ENCODE measurements around the gene LDLRAD4.

LDLRAD4 gene

GRCh38 chr18:13353084-13353823 is 134.7 kb downstream of the LDLRAD4 start:
- H3K4me3 ChIP-seq (ENCODE audit: low read length): no peak overlapping the region
- DNase-seq (ENCODE audit: low read depth): no peak
- TF ChIP-seq CTCF (conservative IDR thresholded peaks at IDR 0.05; ENCODE audit: low read depth, low read length): no peak

GRCh38 chr18:13354402-13354801 is 135.8 kb downstream of the LDLRAD4 start:
- DNase-seq (ENCODE audit: low read depth): no peak
- no peak overlapping the region for H3K4me3 ChIP-seq (ENCODE audit: low read length)
- no peak for TF ChIP-seq CTCF (conservative IDR thresholded peaks at IDR 0.05; ENCODE audit: low read depth, low read length)

GRCh38 chr18:13356032-13356431 is 137.5 kb downstream of the LDLRAD4 start:
- H3K4me3 ChIP-seq (ENCODE audit: low read length): no peak overlapping the region
- DNase-seq (ENCODE audit: low read depth): no peak
- TF ChIP-seq CTCF (conservative IDR thresholded peaks at IDR 0.05; ENCODE audit: low read depth, low read length): no peak

DNA sequence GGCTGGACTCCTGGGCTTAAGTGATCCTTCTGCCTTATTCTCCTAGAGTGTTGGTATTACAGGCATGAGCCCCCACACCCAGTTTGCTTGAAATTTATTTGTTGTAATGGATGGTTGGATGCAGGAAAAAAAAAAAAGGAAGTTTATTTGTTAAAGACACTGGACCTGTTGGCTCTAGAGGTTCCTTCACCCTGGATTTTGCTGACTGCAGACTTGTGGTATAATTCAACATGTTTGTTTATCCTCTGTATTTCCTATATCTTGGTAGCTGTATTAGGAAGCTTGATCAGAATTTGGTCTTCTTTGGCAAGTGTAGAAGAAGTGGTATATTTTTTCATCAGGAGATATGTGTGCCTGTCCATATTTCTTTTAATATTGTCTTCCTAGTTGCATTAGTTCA is 138.7 kb downstream of the LDLRAD4 start:
- DNase-seq (ENCODE audit: low read depth): no peak
- H3K4me3 ChIP-seq (ENCODE audit: low read length): no peak overlapping the region
- TF ChIP-seq CTCF (conservative IDR thresholded peaks at IDR 0.05; ENCODE audit: low read depth, low read length): no peak

DNA sequence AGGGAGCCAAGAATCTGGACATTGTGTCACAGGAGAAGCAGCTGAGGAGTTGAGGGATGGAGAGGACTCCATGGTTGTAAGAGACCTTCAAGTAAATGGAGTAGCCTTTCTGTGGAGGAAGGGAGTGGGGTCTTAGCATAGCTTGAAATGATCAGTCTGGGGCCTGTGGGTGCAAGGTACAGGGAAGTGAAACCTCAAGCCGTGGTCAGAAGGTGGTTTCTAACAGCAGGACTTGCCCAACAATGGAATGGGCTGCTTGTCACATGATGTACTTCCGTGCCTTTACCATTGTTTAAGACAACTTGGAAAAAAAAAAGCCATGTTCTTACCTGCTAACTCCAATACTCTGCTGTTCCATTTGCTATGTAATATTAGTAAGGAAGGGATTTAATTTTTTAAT is 140.7 kb downstream of the LDLRAD4 start:
- TF ChIP-seq CTCF (conservative IDR thresholded peaks at IDR 0.05; ENCODE audit: low read depth, low read length): no peak
- no peak for DNase-seq (ENCODE audit: low read depth)
- no peak overlapping the region for H3K4me3 ChIP-seq (ENCODE audit: low read length)

GRCh38 chr18:13361431-13361830 is 142.9 kb downstream of the LDLRAD4 start:
- no peak for TF ChIP-seq CTCF (conservative IDR thresholded peaks at IDR 0.05; ENCODE audit: low read depth, low read length)
- no peak overlapping the region for H3K4me3 ChIP-seq (ENCODE audit: low read length)
- DNase-seq (ENCODE audit: low read depth): no peak

DNA sequence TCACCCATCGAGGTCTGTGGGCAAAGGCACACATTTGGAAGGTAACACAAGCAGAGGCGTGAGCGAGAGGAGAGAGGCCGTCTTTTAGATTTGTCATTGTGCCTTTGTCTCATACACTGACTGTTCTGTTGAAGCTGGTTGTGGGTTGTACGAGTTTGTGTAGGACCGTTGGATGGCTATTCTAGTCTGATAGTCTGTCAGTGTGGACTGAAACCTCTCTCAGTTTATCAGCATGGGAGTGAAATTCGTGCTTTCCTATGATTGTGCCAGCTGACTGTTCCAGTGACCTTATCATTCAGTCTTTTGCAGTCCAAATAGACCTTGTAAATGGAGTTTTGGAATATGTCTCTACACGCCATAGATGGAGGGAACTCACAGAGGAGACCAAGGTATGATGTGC is 143.5 kb downstream of the LDLRAD4 start:
- DNase-seq (ENCODE audit: low read depth): no peak
- no peak overlapping the region for H3K4me3 ChIP-seq (ENCODE audit: low read length)
- no peak for TF ChIP-seq CTCF (conservative IDR thresholded peaks at IDR 0.05; ENCODE audit: low read depth, low read length)

Measured in retinal pigment epithelial cell (primary cell).